Cardiac muscle cell (in vitro differentiated cells and primary cell): Measurements from ENCODE around the gene RAD52. TPM values are rescaled to one million over a fixed set of nuclear protein-coding genes. Genes with fewer than 3 reads are reported as not detected.

Experiments used
- DNase-seq, 2 donors: peaks; one replicate each; pipeline versions ENCODE4 v3.0.0 to v3.0.0-alpha.2; 2010 to 2017; ENCODE audit warnings: low read depth in 1 of 2, low spot score in 1 of 2
- H3K27ac ChIP-seq: fragments of 200-600 bp; sonication (generic); 2 replicates; pipeline ENCODE4 v1.5.1; 2016
- H3K27me3 ChIP-seq: fragments of 200-600 bp; sonication (generic); 2 replicates; pipeline ENCODE4 v1.6.0; 2016; ENCODE audit warnings: control low read depth
- H3K36me3 ChIP-seq: fragments of 200-600 bp; sonication (generic); 2 replicates; pipeline ENCODE4 v1.5.1; 2016; ENCODE audit warnings: control low read depth
- H3K4me1 ChIP-seq: fragments of 200-600 bp; sonication (generic); 2 replicates; pipeline ENCODE4 v1.8.1; 2017; ENCODE audit warnings: low read depth, mild to moderate bottlenecking, mixed run types
- H3K4me3 ChIP-seq: fragments of 200-600 bp; sonication (generic); 2 replicates; pipeline ENCODE4 v1.5.1; 2016; ENCODE audit warnings: mild to moderate bottlenecking
- H3K9me3 ChIP-seq: fragments of 200-600 bp; sonication (generic); 2 replicates; pipeline ENCODE4 v1.5.1; 2017; ENCODE audit warnings: low read depth, mild to moderate bottlenecking, control low read depth
- CTCF ChIP-seq: IDR thresholded peaks from 2 replicates; pipeline ENCODE4 v1.5.1; 2012; ENCODE audit warnings: low read depth, mild to moderate bottlenecking, low read length
- polyA plus RNA-seq: library from polyadenylated mRNA; unstranded; fragments of >200 nt; fragmentation: Nextera tagmentation; extraction: Ambion mirVana; gene quantifications from 2 replicates; pipeline ENCODE4 v1.2.1, GENCODE V29; 2016
- total RNA-seq: library from RNA; depleted of rRNA; stranded (reverse); fragments of >200 nt; gene quantifications from 2 replicates; pipeline ENCODE4 v1.2.3, GENCODE V29; 2016

The RAD52 gene
- total RNA-seq: 31.2 and 49.8 TPM in 2 replicates
- 11.2 and 18.8 TPM in 2 replicates for polyA plus RNA-seq

GRCh38 chr12:949453-950191, at the start of gene RAD52:
Gene RAD52, minus strand, starts transcription at chr12:949694. Its CDS starts 16,636 bp downstream, at chr12:933058.
- DNase-seq: peak; percentile 98 to 100
- no peaks in the 10 kb centered on the region for H3K36me3 ChIP-seq
- TF ChIP-seq CTCF: peak; percentile 95
- no peaks in the 10 kb centered on the region for H3K9me3 ChIP-seq
- peak within 1 kb of the TSS; percentile 53 for H3K4me3 ChIP-seq
- H3K27ac ChIP-seq: peak within 1 kb of the TSS; percentile 92
- no peaks in the 10 kb centered on the region for H3K27me3 ChIP-seq
- H3K4me1 ChIP-seq: peaks cover 6% of the 10 kb centered on the region

GRCh38 chr12:998020-998874, 48.8 kb upstream of the RAD52 start:
- Histone ChIP-seq H3K4me3 (no peak overlapping the region), H3K36me3 (no peaks in the 10 kb centered on the region), H3K4me1 (peaks cover 12% of the 10 kb centered on the region), H3K27ac (peak overlapping the region; percentile 72), H3K27me3 (no peaks in the 10 kb centered on the region), H3K9me3 (no peaks in the 10 kb centered on the region)
- peak in 1 of 2 donors; percentile 27 for DNase-seq
- no peak for TF ChIP-seq CTCF

- Histone ChIP-seq H3K4me3 (no peak overlapping the region), H3K36me3 (no peaks in the 10 kb centered on the region), H3K9me3 (no peaks in the 10 kb centered on the region), H3K4me1 (peaks cover 15% of the 10 kb centered on the region), H3K27ac (peak overlapping the region; percentile 72), H3K27me3 (no peaks in the 10 kb centered on the region)
- DNase-seq: no peak
- TF ChIP-seq CTCF: no peak
Measured at GRCh38 chr12:997505-997904, 48.0 kb upstream of the RAD52 start.

GRCh38 chr12:996881-997280, 47.4 kb upstream of the RAD52 start:
- H3K27ac ChIP-seq: no peak overlapping the region
- TF ChIP-seq CTCF: no peak
- no peak for DNase-seq
- no peaks in the 10 kb centered on the region for H3K27me3 ChIP-seq
- no peaks in the 10 kb centered on the region for H3K36me3 ChIP-seq
- H3K4me1 ChIP-seq: peaks cover 15% of the 10 kb centered on the region
- no peaks in the 10 kb centered on the region for H3K9me3 ChIP-seq
- H3K4me3 ChIP-seq: no peak overlapping the region

- H3K4me1 ChIP-seq: peaks cover 28% of the 10 kb centered on the region
- H3K27ac ChIP-seq: no peak overlapping the region
- no peak for TF ChIP-seq CTCF
- no peaks in the 10 kb centered on the region for H3K27me3 ChIP-seq
- H3K36me3 ChIP-seq: no peaks in the 10 kb centered on the region
- peak overlapping the region; percentile 99 for H3K4me3 ChIP-seq
- DNase-seq: no peak
- H3K9me3 ChIP-seq: no peaks in the 10 kb centered on the region
Measured at GRCh38 chr12:992647-993046, 43.2 kb upstream of the RAD52 start.
